Spinal cord (tissue), 10 donors: Measurements from ENCODE around the gene HDAC11. TPM values are rescaled to one million over a fixed set of nuclear protein-coding genes. Genes with fewer than 3 reads are reported as not detected.

Experiments used
- DNase-seq, 6 donors: peaks; one replicate each; pipeline versions ENCODE4 v3.0.0 to v3.0.0-alpha.2; 2013 to 2015; ENCODE audit warnings: low spot score in 6 of 6, low read depth in 4 of 6
- H3K27ac ChIP-seq: one replicate; pipeline ENCODE4 v1.5.1; 2013; ENCODE audit warnings: low read depth, low read length, control low read depth
- H3K27me3 ChIP-seq: one replicate; pipeline ENCODE4 v1.6.1; 2013; ENCODE audit warnings: low read length; ENCODE audit not compliant: control insufficient read depth, insufficient read depth
- H3K36me3 ChIP-seq: one replicate; pipeline ENCODE4 v1.6.1; 2013; ENCODE audit warnings: low read length; ENCODE audit not compliant: control insufficient read depth, insufficient read depth
- H3K4me1 ChIP-seq: one replicate; pipeline ENCODE4 v1.6.1; 2013; ENCODE audit warnings: low read length; ENCODE audit not compliant: control insufficient read depth, insufficient read depth
- H3K4me3 ChIP-seq: one replicate; pipeline ENCODE4 v1.5.1; 2013; ENCODE audit warnings: low read depth, low read length, control low read depth
- H3K9me3 ChIP-seq: one replicate; pipeline ENCODE4 v1.6.1; 2013; ENCODE audit warnings: low read length; ENCODE audit not compliant: control insufficient read depth, insufficient read depth
- WGBS: methylation state at CpG from one replicate; pipeline ENCODE4 v1.1.5; 2013; ENCODE audit warnings: missing lambda C conversion rate; ENCODE audit not compliant: insufficient coverage; 5-methylcytosine and 5-hydroxymethylcytosine counted together
- polyA plus RNA-seq, 2 donors: library from polyadenylated mRNA; unstranded; fragments of 120-200 nt; gene quantifications; one replicate each; pipeline ENCODE4 v1.2.1, GENCODE V29; 2013; ENCODE audit not compliant: insufficient read length in 2 of 2
- small RNA-seq: library from RNA; depleted of rRNA; stranded (forward); fragments of <200 nt; gene quantifications from one replicate; pipeline ENCODE3, GENCODE V24; 2014; ENCODE audit warnings: low replicate concordance
- total RNA-seq, 2 donors: library from RNA; depleted of rRNA in 1 of 2; stranded (reverse); fragments of 120-200 nt in 1 of 2; fragments of >200 nt in 1 of 2; gene quantifications; one replicate each; pipeline versions ENCODE4 v1.2.3 to v1.2.4, GENCODE V29; 2013 to 2014
- donor health status: healthy.

The HDAC11 gene
- total and polyA plus RNA-seq, 4 donors: 18.9 to 39.8 (median 27.8) TPM

GRCh38 chr3:13553686-13554085 lies 73.6 kb downstream of the HDAC11 start:
- peaks cover 3% of the 10 kb centered on the region for H3K36me3 ChIP-seq
- peaks cover 37% of the 10 kb centered on the region for H3K4me1 ChIP-seq
- H3K27me3 ChIP-seq: peaks cover 9% of the 10 kb centered on the region
- H3K27ac ChIP-seq: no peak overlapping the region
- WGBS: 76% methylated on average over 9 of the region's 12 CpGs
- DNase-seq: no peak
- no peaks in the 10 kb centered on the region for H3K9me3 ChIP-seq
- no peak overlapping the region for H3K4me3 ChIP-seq

GRCh38 chr3:13555753-13556152 lies 75.6 kb downstream of the HDAC11 start:
- Histone ChIP-seq H3K4me1 (peaks cover 27% of the 10 kb centered on the region), H3K27ac (no peak overlapping the region), H3K4me3 (no peak overlapping the region)

More at GRCh38 chr3:13555753-13556152, 75.6 kb downstream of the HDAC11 start:
- WGBS: 90% methylated on average over 11 of the region's 11 CpGs
- DNase-seq: no peak
- Histone ChIP-seq H3K36me3 (peaks cover 3% of the 10 kb centered on the region), H3K9me3 (no peaks in the 10 kb centered on the region), H3K27me3 (no peaks in the 10 kb centered on the region)

Small RNA genes lying within 50 kb of the gene (small RNA-seq; reads per million reads assigned to genes)
- gene AC027124.2: not detected

Other genes with a start within 250 kb of the HDAC11 start
- 10 to 100 TPM in 1 of 2 donors, 1 to 10 TPM in 1; 9.6 to 11.0 TPM for gene NUP210, start 60.0 kb upstream of the HDAC11 start, total RNA-seq
- 10 to 100 TPM; 15.2 to 19.2 TPM for gene NUP210, start 60.0 kb upstream of the HDAC11 start, polyA plus RNA-seq
- 10 to 100 TPM; 35.2 to 81.9 TPM for gene FBLN2, start 68.8 kb downstream of the HDAC11 start, total RNA-seq
- 10 to 100 TPM; 19.5 to 27.9 TPM for gene FBLN2, start 68.8 kb downstream of the HDAC11 start, polyA plus RNA-seq